WTC11 (cell line): ENCODE measurements around the gene ZSCAN20. TPM values are rescaled to one million over a fixed set of nuclear protein-coding genes. Genes with fewer than 3 reads are reported as not detected.

Experiments used
- ATAC-seq: fragments of 200-7000 bp; cut with Tn5 transposase; 2 replicates; pipeline ENCODE4 v1.10.0; 2021; ENCODE audit warnings: mild to moderate bottlenecking, moderate library complexity
- CTCF ChIA-PET: fragments of 300-600 bp; sonication (Branson Sonifier 250); formaldehyde crosslinking; loops from one replicate; lab custom pipeline; 2021; ENCODE audit warnings: antibody characterized with exemption; lab: Charles Lee
- POLR2A ChIA-PET: fragments of 350-600 bp; sonication (Branson Sonifier 250); formaldehyde crosslinking; loops from one replicate; lab custom pipeline; 2021; ENCODE audit warnings: antibody characterized with exemption; lab: Charles Lee
- DNase-seq: peaks from one replicate; pipeline ENCODE4 v3.0.0; 2021; ENCODE audit warnings: low spot score
- H3K27ac Mint-ChIP-seq: 2 replicates; pipeline ENCODE4 v1.8.0; 2021; ENCODE audit warnings: mixed read lengths
- H3K27me3 Mint-ChIP-seq: 2 replicates; pipeline ENCODE4 v1.8.0; 2021; ENCODE audit warnings: low read depth, mild to moderate bottlenecking, moderate library complexity, mixed read lengths
- H3K36me3 Mint-ChIP-seq: 2 replicates; pipeline ENCODE4 v1.8.0; 2021; ENCODE audit warnings: mixed read lengths
- H3K4me1 Mint-ChIP-seq: 2 replicates; pipeline ENCODE4 v1.8.0; 2022; ENCODE audit warnings: mixed read lengths
- H3K4me3 Mint-ChIP-seq: 2 replicates; pipeline ENCODE4 v1.8.0; 2021; ENCODE audit warnings: mild to moderate bottlenecking, moderate library complexity, mixed read lengths
- H3K9me3 Mint-ChIP-seq: 2 replicates; pipeline ENCODE4 v1.8.0; 2021; ENCODE audit warnings: mixed read lengths
- ARID4B ChIP-seq: sonication (generic); formaldehyde crosslinking; IDR thresholded peaks from 2 replicates; pipeline ENCODE4 v1.8.0; 2023; ENCODE audit warnings: missing genetic modification reagents, mild to moderate bottlenecking, borderline replicate concordance
- CBFB ChIP-seq: sonication (generic); formaldehyde crosslinking; IDR thresholded peaks from 2 replicates; pipeline ENCODE4 v1.8.1; 2022; ENCODE audit warnings: mild to moderate bottlenecking, low read depth, missing genetic modification reagents
- ELF4 ChIP-seq: sonication (generic); formaldehyde crosslinking; IDR thresholded peaks from 2 replicates; pipeline ENCODE4 v1.8.1; 2022; ENCODE audit warnings: low read depth, mild to moderate bottlenecking, moderate library complexity, missing genetic modification reagents
- ERG ChIP-seq: fragments of 250-450 bp; sonication (Bioruptor Pico); IDR thresholded peaks from 2 replicates; pipeline ENCODE4 v1.8.0; 2021; ENCODE audit warnings: mild to moderate bottlenecking
- ESRRA ChIP-seq: sonication (generic); formaldehyde crosslinking; IDR thresholded peaks from 2 replicates; pipeline ENCODE4 v1.8.1; 2022; ENCODE audit warnings: mild to moderate bottlenecking, missing genetic modification reagents, borderline replicate concordance
- ETV6 ChIP-seq: sonication (generic); formaldehyde crosslinking; IDR thresholded peaks from 2 replicates; pipeline ENCODE4 v1.8.1; 2022; ENCODE audit warnings: mild to moderate bottlenecking, missing genetic modification reagents
- FOXP1 ChIP-seq: sonication (generic); formaldehyde crosslinking; IDR thresholded peaks from 2 replicates; pipeline ENCODE4 v1.8.0; 2022; ENCODE audit warnings: missing genetic modification reagents, mild to moderate bottlenecking, moderate library complexity, borderline replicate concordance
- IRF1 ChIP-seq: sonication (generic); formaldehyde crosslinking; IDR thresholded peaks from 2 replicates; pipeline ENCODE4 v1.8.0; 2023; ENCODE audit warnings: missing genetic modification reagents
- MXD4 ChIP-seq: fragments of 250-450 bp; sonication (Bioruptor Pico); IDR thresholded peaks from 2 replicates; pipeline ENCODE4 v1.8.0; 2021; ENCODE audit warnings: mild to moderate bottlenecking, moderate library complexity, borderline replicate concordance
- MYBL2 ChIP-seq: sonication (generic); formaldehyde crosslinking; IDR thresholded peaks from 2 replicates; pipeline ENCODE4 v1.8.1; 2023; ENCODE audit warnings: mild to moderate bottlenecking, moderate library complexity, missing genetic modification reagents
- NR2C2 ChIP-seq: sonication (generic); formaldehyde crosslinking; IDR thresholded peaks from 2 replicates; pipeline ENCODE4 v1.8.0; 2022; ENCODE audit warnings: mild to moderate bottlenecking, missing genetic modification reagents
- TP53 ChIP-seq: sonication (generic); formaldehyde crosslinking; IDR thresholded peaks from 2 replicates; pipeline ENCODE4 v1.8.1; 2023; ENCODE audit warnings: mild to moderate bottlenecking, missing genetic modification reagents
- ZNF512 ChIP-seq: sonication (generic); formaldehyde crosslinking; IDR thresholded peaks from 2 replicates; pipeline ENCODE4 v1.8.1; 2022; ENCODE audit warnings: missing genetic modification reagents, borderline replicate concordance
- total RNA-seq: library from RNA; stranded (reverse); gene quantifications from 3 replicates; pipeline ENCODE4 v1.2.3, GENCODE V29; 2021
- TF ChIP-seq, protein P1 (sequence below): fragments of 250-450 bp; sonication (Bioruptor Pico); IDR thresholded peaks from 2 replicates; pipeline ENCODE4 v2.1.2; 2022; ENCODE audit warnings: mild to moderate bottlenecking, moderate library complexity
- TF ChIP-seq, protein P2 (sequence below): sonication (generic); formaldehyde crosslinking; IDR thresholded peaks from 2 replicates; pipeline ENCODE4 v1.8.1; 2023; ENCODE audit warnings: mild to moderate bottlenecking, missing genetic modification reagents, borderline replicate concordance
- TF ChIP-seq, protein P3 (sequence below): sonication (generic); formaldehyde crosslinking; IDR thresholded peaks from 2 replicates; pipeline ENCODE4 v1.8.1; 2022; ENCODE audit warnings: low read depth, missing genetic modification reagents, borderline replicate concordance

ZSCAN20 gene
- total RNA-seq, 1 experiment from 2014 or later = 3.7 TPM

DNA sequence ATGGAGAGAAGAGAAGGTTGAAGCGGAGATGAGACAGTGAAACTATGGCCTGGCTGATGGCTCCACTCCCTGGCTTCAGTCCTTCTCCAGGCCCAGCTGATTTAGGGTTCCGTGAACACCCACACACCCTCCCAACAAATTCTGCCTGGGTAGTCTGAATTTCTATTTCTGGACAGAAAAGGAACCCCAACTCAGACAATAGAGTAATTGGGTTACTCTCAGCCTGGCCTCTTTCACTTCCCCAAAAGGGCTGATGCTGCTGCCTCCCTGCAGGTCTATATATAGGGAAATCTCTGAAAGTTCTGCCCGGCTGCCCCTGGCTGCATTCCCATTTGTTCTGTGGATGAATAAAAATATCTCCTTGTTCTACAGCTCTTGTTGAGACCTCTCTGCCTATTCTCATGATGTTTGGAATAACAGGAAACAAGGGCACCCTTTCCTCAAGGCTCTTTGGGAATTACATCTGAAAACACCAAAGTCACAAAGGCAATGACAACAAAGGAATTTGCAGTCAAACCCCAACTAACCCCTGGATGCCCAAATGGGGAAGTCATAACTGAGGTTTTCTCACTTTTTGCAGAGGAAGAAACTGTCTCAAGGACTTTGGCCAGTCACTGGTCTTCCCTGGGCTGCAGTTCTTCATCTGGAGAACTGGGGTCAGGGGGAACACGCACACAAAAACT lies 11.4 kb upstream of the ZSCAN20 start (continued):
- TF ChIP-seq, protein P1, sequence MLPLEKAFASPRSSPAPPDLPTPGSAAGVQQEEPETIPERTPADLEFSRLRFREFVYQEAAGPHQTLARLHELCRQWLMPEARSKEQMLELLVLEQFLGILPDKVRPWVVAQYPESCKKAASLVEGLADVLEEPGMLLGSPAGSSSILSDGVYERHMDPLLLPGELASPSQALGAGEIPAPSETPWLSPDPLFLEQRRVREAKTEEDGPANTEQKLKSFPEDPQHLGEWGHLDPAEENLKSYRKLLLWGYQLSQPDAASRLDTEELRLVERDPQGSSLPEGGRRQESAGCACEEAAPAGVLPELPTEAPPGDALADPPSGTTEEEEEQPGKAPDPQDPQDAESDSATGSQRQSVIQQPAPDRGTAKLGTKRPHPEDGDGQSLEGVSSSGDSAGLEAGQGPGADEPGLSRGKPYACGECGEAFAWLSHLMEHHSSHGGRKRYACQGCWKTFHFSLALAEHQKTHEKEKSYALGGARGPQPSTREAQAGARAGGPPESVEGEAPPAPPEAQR (CRISPR knock-in tag) = no peak
- no peak for TF ChIP-seq ZNF512
- no peak for TF ChIP-seq IRF1 (CRISPR knock-in tag)
- TF ChIP-seq ELF4 (CRISPR knock-in tag) = no peak
- TF ChIP-seq MXD4 (CRISPR knock-in tag) = no peak
- TF ChIP-seq, protein P2, sequence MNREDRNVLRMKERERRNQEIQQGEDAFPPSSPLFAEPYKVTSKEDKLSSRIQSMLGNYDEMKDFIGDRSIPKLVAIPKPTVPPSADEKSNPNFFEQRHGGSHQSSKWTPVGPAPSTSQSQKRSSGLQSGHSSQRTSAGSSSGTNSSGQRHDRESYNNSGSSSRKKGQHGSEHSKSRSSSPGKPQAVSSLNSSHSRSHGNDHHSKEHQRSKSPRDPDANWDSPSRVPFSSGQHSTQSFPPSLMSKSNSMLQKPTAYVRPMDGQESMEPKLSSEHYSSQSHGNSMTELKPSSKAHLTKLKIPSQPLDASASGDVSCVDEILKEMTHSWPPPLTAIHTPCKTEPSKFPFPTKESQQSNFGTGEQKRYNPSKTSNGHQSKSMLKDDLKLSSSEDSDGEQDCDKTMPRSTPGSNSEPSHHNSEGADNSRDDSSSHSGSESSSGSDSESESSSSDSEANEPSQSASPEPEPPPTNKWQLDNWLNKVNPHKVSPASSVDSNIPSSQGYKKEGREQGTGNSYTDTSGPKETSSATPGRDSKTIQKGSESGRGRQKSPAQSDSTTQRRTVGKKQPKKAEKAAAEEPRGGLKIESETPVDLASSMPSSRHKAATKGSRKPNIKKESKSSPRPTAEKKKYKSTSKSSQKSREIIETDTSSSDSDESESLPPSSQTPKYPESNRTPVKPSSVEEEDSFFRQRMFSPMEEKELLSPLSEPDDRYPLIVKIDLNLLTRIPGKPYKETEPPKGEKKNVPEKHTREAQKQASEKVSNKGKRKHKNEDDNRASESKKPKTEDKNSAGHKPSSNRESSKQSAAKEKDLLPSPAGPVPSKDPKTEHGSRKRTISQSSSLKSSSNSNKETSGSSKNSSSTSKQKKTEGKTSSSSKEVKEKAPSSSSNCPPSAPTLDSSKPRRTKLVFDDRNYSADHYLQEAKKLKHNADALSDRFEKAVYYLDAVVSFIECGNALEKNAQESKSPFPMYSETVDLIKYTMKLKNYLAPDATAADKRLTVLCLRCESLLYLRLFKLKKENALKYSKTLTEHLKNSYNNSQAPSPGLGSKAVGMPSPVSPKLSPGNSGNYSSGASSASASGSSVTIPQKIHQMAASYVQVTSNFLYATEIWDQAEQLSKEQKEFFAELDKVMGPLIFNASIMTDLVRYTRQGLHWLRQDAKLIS (CRISPR knock-in tag) = no peak
- no peak for TF ChIP-seq FOXP1 (CRISPR knock-in tag)
- no peak for TF ChIP-seq ERG
- no peak for TF ChIP-seq CBFB
- TF ChIP-seq, all 79 proteins: peak for 0

- ATAC-seq = no peak
- no peaks in the 10 kb centered on the region for H3K4me1 Mint-ChIP-seq
- DNase-seq = no peak
- no peak for TF ChIP-seq ESRRA (CRISPR knock-in tag)
- no peak overlapping the region for H3K4me3 Mint-ChIP-seq
- ChIA-PET POLR2A (no interaction called here), CTCF (interaction anchor here (0.6 to 1.3 kb wide), 2 partner anchors 8 to 24 kb away, joined by 3 to 4 read pairs; no protein-coding TSS in a partner anchor)
- H3K36me3 Mint-ChIP-seq = no peaks in the 10 kb centered on the region
- peaks cover 20% of the 10 kb centered on the region for H3K27me3 Mint-ChIP-seq
- no peaks in the 10 kb centered on the region for H3K9me3 Mint-ChIP-seq
- H3K27ac Mint-ChIP-seq = no peak overlapping the region
Observed at GRCh38 chr1:33462405-33463164, 9.9 kb upstream of the ZSCAN20 start.

GRCh38 chr1:33464552-33464951 lies 7.9 kb upstream of the ZSCAN20 start:
- Mint-ChIP-seq H3K27ac (no peak overlapping the region), H3K9me3 (no peaks in the 10 kb centered on the region), H3K36me3 (no peaks in the 10 kb centered on the region), H3K27me3 (peaks cover 20% of the 10 kb centered on the region), H3K4me3 (no peak overlapping the region), H3K4me1 (no peaks in the 10 kb centered on the region)
- ChIA-PET CTCF (no interaction called here), POLR2A (no interaction called here)
- ATAC-seq (no peak), DNase-seq (no peak)
- TF ChIP-seq, protein P3, sequence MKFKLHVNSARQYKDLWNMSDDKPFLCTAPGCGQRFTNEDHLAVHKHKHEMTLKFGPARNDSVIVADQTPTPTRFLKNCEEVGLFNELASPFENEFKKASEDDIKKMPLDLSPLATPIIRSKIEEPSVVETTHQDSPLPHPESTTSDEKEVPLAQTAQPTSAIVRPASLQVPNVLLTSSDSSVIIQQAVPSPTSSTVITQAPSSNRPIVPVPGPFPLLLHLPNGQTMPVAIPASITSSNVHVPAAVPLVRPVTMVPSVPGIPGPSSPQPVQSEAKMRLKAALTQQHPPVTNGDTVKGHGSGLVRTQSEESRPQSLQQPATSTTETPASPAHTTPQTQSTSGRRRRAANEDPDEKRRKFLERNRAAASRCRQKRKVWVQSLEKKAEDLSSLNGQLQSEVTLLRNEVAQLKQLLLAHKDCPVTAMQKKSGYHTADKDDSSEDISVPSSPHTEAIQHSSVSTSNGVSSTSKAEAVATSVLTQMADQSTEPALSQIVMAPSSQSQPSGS = no peak
- TF ChIP-seq NR2C2 (CRISPR knock-in tag) (no peak), TP53 (CRISPR knock-in tag) (no peak), ARID4B (CRISPR knock-in tag) (no peak), MYBL2 (CRISPR knock-in tag) (no peak), ETV6 (CRISPR knock-in tag) (no peak)
